B cell (primary cell): ENCODE results near the gene CD300LG. TPM values are rescaled to one million over a fixed set of nuclear protein-coding genes. Genes with fewer than 3 reads are reported as not detected.

Experiments
- ATAC-seq: fragments of 200-7000 bp; cut with Tn5 transposase; one replicate; pipeline ENCODE4 v1.10.0; 2021; ENCODE audit warnings: low read depth, mild to moderate bottlenecking, moderate number of reproducible peaks, moderate library complexity
- CTCF ChIA-PET: fragments of 350-600 bp; sonication (Branson Sonifier 250); formaldehyde crosslinking; loops from one replicate; lab custom pipeline; 2021; ENCODE audit warnings: antibody characterized with exemption, inconsistent platforms; lab: Charles Lee
- POLR2A ChIA-PET: fragments of 350-600 bp; sonication (Branson Sonifier 250); formaldehyde crosslinking; loops from one replicate; lab custom pipeline; 2021; ENCODE audit warnings: antibody characterized with exemption; lab: Charles Lee
- DNase-seq: peaks from one replicate; pipeline ENCODE4 v3.0.0; 2013
- H2AFZ ChIP-seq: 2 replicates; pipeline ENCODE4 v1.6.1; 2012; ENCODE audit warnings: mild to moderate bottlenecking, low read depth, low read length; ENCODE audit not compliant: insufficient read depth, poor library complexity, severe bottlenecking
- H3K27ac ChIP-seq, 2 donors: 1 replicate in 1 of 2; 2 replicates in 1 of 2; pipeline ENCODE4 v1.5.1; 2012 to 2013; ENCODE audit warnings: low read length in 2 of 2, mild to moderate bottlenecking in 2 of 2, moderate library complexity in 1 of 2
- H3K27me3 ChIP-seq, 4 experiments: fragments of 200-600 bp in 1 of 4; sonication (generic) in 1 of 4; replicated peaks in 1 of 4; 1 replicate in 2 of 4; 2 replicates in 2 of 4; pipeline versions ENCODE4 v1.6.1 to v1.7.0; 2013 to 2016; ENCODE audit warnings: low read length in 3 of 4, mild to moderate bottlenecking in 2 of 4, mixed read lengths in 1 of 4, moderate library complexity in 1 of 4; ENCODE audit not compliant: insufficient read depth in 4 of 4, control insufficient read depth in 3 of 4; ENCODE audit errors: control extremely low read depth in 1 of 4
- H3K36me3 ChIP-seq, 2 experiments: replicated peaks in 1 of 2; 1 replicate in 1 of 2; 2 replicates in 1 of 2; pipeline versions ENCODE4 v1.6.1 to v1.7.1; 2013; ENCODE audit warnings: low read length in 1 of 2; ENCODE audit not compliant: insufficient read depth in 2 of 2, control insufficient read depth in 1 of 2; ENCODE audit errors: control extremely low read depth in 1 of 2, extremely low read depth in 1 of 2
- H3K4me1 ChIP-seq, 2 donors: fragments of 200-600 bp in 1 of 2; sonication (generic) in 1 of 2; 1 replicate in 1 of 2; 2 replicates in 1 of 2; pipeline versions ENCODE4 v1.5.1 to v1.6.1; 2013 to 2017; ENCODE audit warnings: low read length in 2 of 2; ENCODE audit not compliant: control insufficient read depth in 2 of 2, insufficient read depth in 2 of 2
- H3K4me2 ChIP-seq: replicated peaks from 2 replicates; pipeline ENCODE3; 2012; ENCODE audit warnings: mild to moderate bottlenecking, low read depth, low read length; ENCODE audit not compliant: poor library complexity, severe bottlenecking
- H3K4me3 ChIP-seq, 5 experiments: fragments of 200-600 bp in 1 of 5; sonication (generic) in 1 of 5; 1 replicate in 3 of 5; 2 replicates in 2 of 5; pipeline versions ENCODE4 v1.5.1 to v1.7.0; 2011 to 2016; ENCODE audit warnings: low read length in 4 of 5, mild to moderate bottlenecking in 4 of 5, low read depth in 2 of 5, control low read depth in 1 of 5, moderate library complexity in 1 of 5; ENCODE audit not compliant: insufficient read depth in 1 of 5; ENCODE audit errors: control extremely low read depth in 1 of 5, extremely low read depth in 1 of 5
- H3K79me2 ChIP-seq: fragments of 200-600 bp; sonication (generic); one replicate; pipeline ENCODE4 v1.6.0; 2016; ENCODE audit warnings: low read length; ENCODE audit not compliant: control insufficient read depth, insufficient read depth
- H3K9ac ChIP-seq: fragments of 200-600 bp; sonication (generic); 2 replicates; pipeline ENCODE4 v1.6.1; 2017; ENCODE audit warnings: mild to moderate bottlenecking, low read length, moderate library complexity
- H3K9me3 ChIP-seq, 3 donors: one replicate each; pipeline versions ENCODE4 v1.6.1 to v1.7.1; 2013; ENCODE audit warnings: low read length in 2 of 3; ENCODE audit not compliant: control insufficient read depth in 2 of 3, insufficient read depth in 1 of 3; ENCODE audit errors: control extremely low read depth in 1 of 3
- H4K20me1 ChIP-seq: 2 replicates; pipeline ENCODE4 v1.6.0; 2012; ENCODE audit warnings: mild to moderate bottlenecking, low read length; ENCODE audit not compliant: insufficient read depth, control insufficient read depth, poor library complexity, severe bottlenecking
- H3K27ac Mint-ChIP-seq: one replicate; pipeline ENCODE4 v1.8.0; 2021; ENCODE audit warnings: mixed read lengths
- H3K27me3 Mint-ChIP-seq: one replicate; pipeline ENCODE4 v1.8.0; 2021; ENCODE audit warnings: mixed read lengths
- H3K4me1 Mint-ChIP-seq: one replicate; pipeline ENCODE4 v1.8.0; 2021; ENCODE audit warnings: mixed read lengths
- H3K4me3 Mint-ChIP-seq: one replicate; pipeline ENCODE4 v1.8.0; 2021; ENCODE audit warnings: mixed read lengths
- H3K9me3 Mint-ChIP-seq: one replicate; pipeline ENCODE4 v1.8.0; 2022; ENCODE audit warnings: mixed read lengths; ENCODE audit not compliant: insufficient read depth
- CTCF ChIP-seq: fragments of 200-600 bp; IDR thresholded peaks from one replicate; pipeline ENCODE4 v1.8.0; 2022; ENCODE audit warnings: antibody characterized with exemption, mild to moderate bottlenecking
- EZH2 ChIP-seq: IDR thresholded peaks from 2 replicates; pipeline ENCODE4 v1.6.1; 2012; ENCODE audit warnings: borderline replicate concordance, low read depth, mild to moderate bottlenecking, moderate library complexity, low read length; ENCODE audit not compliant: insufficient read depth, poor library complexity, severe bottlenecking
- WGBS: methylation state at CpG from one replicate; pipeline ENCODE4 v1.1.5; 2013; ENCODE audit warnings: missing lambda C conversion rate; ENCODE audit not compliant: insufficient coverage; 5-methylcytosine and 5-hydroxymethylcytosine counted together
- intact Hi-C: fragments of 100-400 bp; cut with micrococcal nuclease; formaldehyde crosslinking; loops from one replicate; pipeline ENCODE4 v1.10.0; 2022
- polyA plus RNA-seq: library from polyadenylated mRNA; depleted of rRNA; stranded (reverse); fragments of >200 nt; gene quantifications from 2 replicates; pipeline ENCODE4 v1.2.3, GENCODE V29; 2012
- total RNA-seq, 2 donors: library from RNA; stranded (reverse); fragments of 120-200 nt in 1 of 2; gene quantifications; 1 replicate in 1 of 2; 2 replicates in 1 of 2; pipeline versions ENCODE4 v1.2.3 to v1.2.4, GENCODE V29; 2013 to 2022

The CD300LG gene
- total and polyA plus RNA-seq, 2 donors (not counting 1 experiment from before 2014, with no cell fraction given): not detected

DNA sequence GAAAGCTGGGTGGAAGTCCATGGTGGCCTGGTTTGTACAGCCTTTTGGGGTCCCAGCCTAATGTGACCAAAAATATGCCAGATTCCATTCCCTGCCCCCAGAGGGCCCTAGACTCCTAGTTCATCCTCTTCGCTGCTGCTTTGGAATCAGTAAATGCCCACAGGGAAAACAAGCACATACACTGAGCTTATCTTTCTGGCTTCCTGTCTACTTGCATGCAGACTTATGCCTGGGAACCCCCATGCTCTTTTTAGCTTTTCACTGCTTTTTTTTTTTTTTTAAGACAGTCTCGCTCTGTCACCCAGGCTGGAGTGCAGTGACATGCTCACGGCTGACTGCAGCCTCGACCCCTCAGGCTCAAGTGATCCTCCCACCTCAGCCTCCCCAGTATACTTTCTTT lies 6.2 kb upstream of the CD300LG start:
- H3K4me1 ChIP-seq: no peaks in the 10 kb centered on the region
- no peak overlapping the region for H3K9ac ChIP-seq
- peaks cover 0 to 12% (median 0%) of the 10 kb centered on the region in 4 experiments for H3K27me3 ChIP-seq
- no peaks in the 10 kb centered on the region for H3K9me3 Mint-ChIP-seq
- ChIA-PET CTCF (interaction anchor here (1.1 kb wide), 1 partner anchor 37 kb away, joined by 3 read pairs; no protein-coding TSS in a partner anchor), POLR2A (no interaction called here)
- H2AFZ ChIP-seq: no peak overlapping the region
- H3K36me3 ChIP-seq: no peaks in the 10 kb centered on the region
- peaks cover 21% of the 10 kb centered on the region for H3K27me3 Mint-ChIP-seq
- H3K4me1 Mint-ChIP-seq: no peaks in the 10 kb centered on the region
- no peak overlapping the region for H3K4me3 Mint-ChIP-seq
- DNase-seq: no peak
- H4K20me1 ChIP-seq: no peaks in the 10 kb centered on the region
- no peak overlapping the region for H3K4me2 ChIP-seq
- H3K27ac ChIP-seq: no peak overlapping the region
- no peak overlapping the region for H3K4me3 ChIP-seq
- TF ChIP-seq EZH2 (no peak), CTCF (no peak)
- ATAC-seq: no peak
- WGBS: 53% methylated on average over 1 of the region's 4 CpGs
- H3K9me3 ChIP-seq: peaks cover 0 to 2% (median 0%) of the 10 kb centered on the region in 3 donors
- H3K79me2 ChIP-seq: no peaks in the 10 kb centered on the region
- intact Hi-C loops: no loop called here
- H3K27ac Mint-ChIP-seq: no peak overlapping the region

- peaks cover 0 to 12% (median 0%) of the 10 kb centered on the region in 4 experiments for H3K27me3 ChIP-seq
- DNase-seq: no peak
- H3K9ac ChIP-seq: no peak overlapping the region
- no peaks in the 10 kb centered on the region for H3K4me1 ChIP-seq
- H2AFZ ChIP-seq: no peak overlapping the region
- no peak overlapping the region for H3K4me2 ChIP-seq
- 96% methylated on average over 4 of the region's 4 CpGs for WGBS
- POLR2A ChIA-PET: interaction anchor here (0.7 kb wide), 1 partner anchor 74 kb away, joined by 7 read pairs; no protein-coding TSS in a partner anchor
- H3K4me1 Mint-ChIP-seq: no peaks in the 10 kb centered on the region
- TF ChIP-seq EZH2: no peak
- TF ChIP-seq CTCF: no peak
- H3K27me3 Mint-ChIP-seq: peaks cover 22% of the 10 kb centered on the region
- H3K79me2 ChIP-seq: no peaks in the 10 kb centered on the region
- H3K36me3 ChIP-seq: no peaks in the 10 kb centered on the region
- no peaks in the 10 kb centered on the region for H3K9me3 Mint-ChIP-seq
- no peak for ATAC-seq
- no peaks in the 10 kb centered on the region for H4K20me1 ChIP-seq
- peaks cover 0 to 2% (median 0%) of the 10 kb centered on the region in 3 donors for H3K9me3 ChIP-seq
- H3K27ac Mint-ChIP-seq: no peak overlapping the region
- intact Hi-C loops: no loop called here
- no peak overlapping the region for H3K27ac ChIP-seq
- no peak overlapping the region for H3K4me3 Mint-ChIP-seq
- H3K4me3 ChIP-seq: no peak overlapping the region
- CTCF ChIA-PET: interaction anchor here (1.1 kb wide), 1 partner anchor 36 kb away, joined by 3 read pairs; no protein-coding TSS in a partner anchor
Observed at GRCh38 chr17:43841282-43841681, 5.7 kb upstream of the CD300LG start.
